DMS114 treated with DMSO at 0.1 percent for 48 hours (cell line): Measurements from ENCODE around the gene EIF2B2.
"Not testable (repeated sequence)": the region's sequence is repeated elsewhere in the genome, so short reads cannot be mapped to it uniquely, and the experiment has no call there.

ENCODE experiments used
- DNase-seq: peaks from one replicate; lab custom pipeline; 2025; ENCODE audit not compliant: unreplicated experiment; lab: John Stamatoyannopoulos, UW

EIF2B2 gene

GRCh38 chr14:74988131-74988530 is 14.6 kb upstream of the EIF2B2 start:
- no peak for DNase-seq

GRCh38 chr14:74988993-74989392 is 13.7 kb upstream of the EIF2B2 start:
- no peak for DNase-seq

- DNase-seq, result not testable (repeated sequence)
Measured at GRCh38 chr14:74994182-74994581, 8.5 kb upstream of the EIF2B2 start.

- DNase-seq, result not testable (repeated sequence)
Measured at GRCh38 chr14:74995781-74996180, 6.9 kb upstream of the EIF2B2 start.

- no peak for DNase-seq
Measured at GRCh38 chr14:75001261-75001660, 1.5 kb upstream of the EIF2B2 start.

- DNase-seq, result no peak
Measured at GRCh38 chr14:75001899-75002298, 822 bp upstream of the EIF2B2 start.

GRCh38 chr14:75003250-75004027 is 718 bp downstream of the EIF2B2 start:
- no peak for DNase-seq

- DNase-seq, result no peak
Measured at GRCh38 chr14:75005357-75005756, 2.6 kb downstream of the EIF2B2 start.

- DNase-seq, result no peak
Measured at GRCh38 chr14:75009176-75009575, 6.5 kb downstream of the EIF2B2 start.

GRCh38 chr14:75010472-75011093 is 7.9 kb downstream of the EIF2B2 start:
- no peak for DNase-seq

GRCh38 chr14:75011356-75011994 is 8.8 kb downstream of the EIF2B2 start:
- no peak for DNase-seq

GRCh38 chr14:75013290-75013689 is 10.6 kb downstream of the EIF2B2 start:
- DNase-seq, result no peak

GRCh38 chr14:75015496-75015895 is 12.8 kb downstream of the EIF2B2 start:
- no peak for DNase-seq

GRCh38 chr14:75016815-75017214 is 14.1 kb downstream of the EIF2B2 start:
- DNase-seq, result no peak

GRCh38 chr14:75018694-75019093 is 16.0 kb downstream of the EIF2B2 start:
- no peak for DNase-seq

GRCh38 chr14:75022655-75023054 is 19.9 kb downstream of the EIF2B2 start:
- no peak for DNase-seq

- no peak for DNase-seq
Measured at GRCh38 chr14:75023108-75023507, 20.4 kb downstream of the EIF2B2 start.

- DNase-seq, result no peak
Measured at GRCh38 chr14:75025082-75025481, 22.4 kb downstream of the EIF2B2 start.

- no peak for DNase-seq
Measured at GRCh38 chr14:75025876-75026275, 23.2 kb downstream of the EIF2B2 start.

GRCh38 chr14:75030147-75030546 is 27.4 kb downstream of the EIF2B2 start:
- no peak for DNase-seq

GRCh38 chr14:75032939-75033338 is 30.2 kb downstream of the EIF2B2 start:
- no peak for DNase-seq

- no peak for DNase-seq
Measured at GRCh38 chr14:75040507-75040906, 37.8 kb downstream of the EIF2B2 start.
